ENCODE data around the gene UNK. TPM values are rescaled to one million over a fixed set of nuclear protein-coding genes. Genes with fewer than 3 reads are reported as not detected.
A peak's percentile ranks its signal among the peaks of the same experiment; 100 is the strongest.

Gene UNK
- total and polyA plus RNA-seq, 2 of the 13 experiments (the other 11 are each of a cell fraction or from before 2014, with no cell fraction given) = 31.6 to 33.0 TPM

- TF ChIP-seq TEF (CRISPR knock-in tag; IDR thresholded peaks at IDR 0.05) (0 out of 2 replicates have a peak, but pooled peaks have one; percentile 33), PITX1 (CRISPR knock-in tag; IDR thresholded peaks at IDR 0.05) (peak; percentile 70; the same call in 1 of the 2 replicates), SMARCE1 (IDR thresholded peaks at IDR 0.05; ENCODE audit: borderline replicate concordance) (no peak), E2F5 (CRISPR knock-in tag; conservative IDR thresholded peaks at IDR 0.05) (0 out of 2 replicates have a peak, but pooled peaks have one; percentile 22), HNRNPL (IDR thresholded peaks at IDR 0.05; ENCODE audit: low read depth, low read length) (no peak), NCOA5 (CRISPR knock-in tag; IDR thresholded peaks at IDR 0.05) (no peak), ZNF670 (CRISPR knock-in tag; IDR thresholded peaks at IDR 0.05; ENCODE audit: borderline replicate concordance) (no peak), PHF5A (CRISPR knock-in tag; IDR thresholded peaks at IDR 0.05; ENCODE audit: low read depth, unreplicated experiment) (no peak), BRD4 (CRISPR knock-in tag; IDR thresholded peaks at IDR 0.05) (no peak; the same call in 1 of the 2 replicates), ZZZ3 (CRISPR knock-in tag; IDR thresholded peaks at IDR 0.05; ENCODE audit: borderline replicate concordance) (no peak), PCBP2 (optimal IDR thresholded peaks at IDR 0.05; ENCODE audit: low read depth, low read length, poor library complexity, severe bottlenecking) (no peak), SMAD3 (CRISPR knock-in tag; IDR thresholded peaks at IDR 0.05) (no peak), EED (CRISPR knock-in tag; IDR thresholded peaks at IDR 0.05) (no peak), TBX2 (CRISPR knock-in tag; IDR thresholded peaks at IDR 0.05; ENCODE audit: borderline replicate concordance) (no peak), REXO4 (CRISPR knock-in tag; IDR thresholded peaks at IDR 0.05; ENCODE audit: borderline replicate concordance) (no peak), ZNF205 (CRISPR knock-in tag; IDR thresholded peaks at IDR 0.05) (no peak), CBX1 (IDR thresholded peaks at IDR 0.05; ENCODE audit: low read depth) (no peak), ZNF761 (CRISPR knock-in tag; conservative IDR thresholded peaks at IDR 0.05) (no peak), ZNF550 (CRISPR knock-in tag; IDR thresholded peaks at IDR 0.05; ENCODE audit: borderline replicate concordance) (no peak)
- TF ChIP-seq, protein P1, sequence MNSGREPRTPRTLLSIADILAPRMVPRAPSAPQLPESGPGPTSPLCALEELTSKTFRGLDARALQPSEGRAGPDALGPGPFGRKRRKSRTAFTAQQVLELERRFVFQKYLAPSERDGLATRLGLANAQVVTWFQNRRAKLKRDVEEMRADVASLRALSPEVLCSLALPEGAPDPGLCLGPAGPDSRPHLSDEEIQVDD (CRISPR knock-in tag; IDR thresholded peaks at IDR 0.05; ENCODE audit: borderline replicate concordance) = 0 out of 2 replicates have a peak, but pooled peaks have one; percentile 59
- TF ChIP-seq, protein P2, sequence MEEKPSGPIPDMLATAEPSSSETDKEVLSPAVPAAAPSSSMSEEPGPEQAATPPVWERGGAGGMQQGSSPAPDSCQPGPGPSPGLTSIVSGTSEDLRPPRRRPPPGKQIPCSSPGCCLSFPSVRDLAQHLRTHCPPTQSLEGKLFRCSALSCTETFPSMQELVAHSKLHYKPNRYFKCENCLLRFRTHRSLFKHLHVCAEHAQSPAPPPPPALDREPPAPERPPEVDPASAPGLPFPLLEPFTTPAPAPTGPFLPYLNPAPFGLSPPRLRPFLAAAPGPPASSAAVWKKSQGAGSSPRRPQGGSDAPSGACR (CRISPR knock-in tag; IDR thresholded peaks at IDR 0.05) = no peak
- TF ChIP-seq, protein P3, sequence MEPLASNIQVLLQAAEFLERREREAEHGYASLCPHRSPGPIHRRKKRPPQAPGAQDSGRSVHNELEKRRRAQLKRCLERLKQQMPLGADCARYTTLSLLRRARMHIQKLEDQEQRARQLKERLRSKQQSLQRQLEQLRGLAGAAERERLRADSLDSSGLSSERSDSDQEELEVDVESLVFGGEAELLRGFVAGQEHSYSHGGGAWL (CRISPR knock-in tag; IDR thresholded peaks at IDR 0.05) = no peak
- TF ChIP-seq, protein P4, sequence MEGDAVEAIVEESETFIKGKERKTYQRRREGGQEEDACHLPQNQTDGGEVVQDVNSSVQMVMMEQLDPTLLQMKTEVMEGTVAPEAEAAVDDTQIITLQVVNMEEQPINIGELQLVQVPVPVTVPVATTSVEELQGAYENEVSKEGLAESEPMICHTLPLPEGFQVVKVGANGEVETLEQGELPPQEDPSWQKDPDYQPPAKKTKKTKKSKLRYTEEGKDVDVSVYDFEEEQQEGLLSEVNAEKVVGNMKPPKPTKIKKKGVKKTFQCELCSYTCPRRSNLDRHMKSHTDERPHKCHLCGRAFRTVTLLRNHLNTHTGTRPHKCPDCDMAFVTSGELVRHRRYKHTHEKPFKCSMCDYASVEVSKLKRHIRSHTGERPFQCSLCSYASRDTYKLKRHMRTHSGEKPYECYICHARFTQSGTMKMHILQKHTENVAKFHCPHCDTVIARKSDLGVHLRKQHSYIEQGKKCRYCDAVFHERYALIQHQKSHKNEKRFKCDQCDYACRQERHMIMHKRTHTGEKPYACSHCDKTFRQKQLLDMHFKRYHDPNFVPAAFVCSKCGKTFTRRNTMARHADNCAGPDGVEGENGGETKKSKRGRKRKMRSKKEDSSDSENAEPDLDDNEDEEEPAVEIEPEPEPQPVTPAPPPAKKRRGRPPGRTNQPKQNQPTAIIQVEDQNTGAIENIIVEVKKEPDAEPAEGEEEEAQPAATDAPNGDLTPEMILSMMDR (CRISPR knock-in tag; IDR thresholded peaks at IDR 0.05) = no peak
- TF ChIP-seq, protein P5, sequence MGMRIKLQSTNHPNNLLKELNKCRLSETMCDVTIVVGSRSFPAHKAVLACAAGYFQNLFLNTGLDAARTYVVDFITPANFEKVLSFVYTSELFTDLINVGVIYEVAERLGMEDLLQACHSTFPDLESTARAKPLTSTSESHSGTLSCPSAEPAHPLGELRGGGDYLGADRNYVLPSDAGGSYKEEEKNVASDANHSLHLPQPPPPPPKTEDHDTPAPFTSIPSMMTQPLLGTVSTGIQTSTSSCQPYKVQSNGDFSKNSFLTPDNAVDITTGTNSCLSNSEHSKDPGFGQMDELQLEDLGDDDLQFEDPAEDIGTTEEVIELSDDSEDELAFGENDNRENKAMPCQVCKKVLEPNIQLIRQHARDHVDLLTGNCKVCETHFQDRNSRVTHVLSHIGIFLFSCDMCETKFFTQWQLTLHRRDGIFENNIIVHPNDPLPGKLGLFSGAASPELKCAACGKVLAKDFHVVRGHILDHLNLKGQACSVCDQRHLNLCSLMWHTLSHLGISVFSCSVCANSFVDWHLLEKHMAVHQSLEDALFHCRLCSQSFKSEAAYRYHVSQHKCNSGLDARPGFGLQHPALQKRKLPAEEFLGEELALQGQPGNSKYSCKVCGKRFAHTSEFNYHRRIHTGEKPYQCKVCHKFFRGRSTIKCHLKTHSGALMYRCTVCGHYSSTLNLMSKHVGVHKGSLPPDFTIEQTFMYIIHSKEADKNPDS (CRISPR knock-in tag; IDR thresholded peaks at IDR 0.05) = no peak
Measured at GRCh38 chr17:75783803-75784472, 668 bp upstream of the UNK start (continued).

All from HepG2 (cell line).